ENCODE measurements around the gene DSCAM.

The DSCAM gene

GRCh38 chr21:40796464-40796863 lies 50.5 kb downstream of the DSCAM start:
- TF ChIP-seq GABPA (IDR thresholded peaks at IDR 0.05; ENCODE audit: low read depth) (no peak), CTCF (IDR thresholded peaks at IDR 0.05; ENCODE audit: insufficient read depth, low read length) (no peak), REST (IDR thresholded peaks at IDR 0.05; ENCODE audit: insufficient replicate concordance, low read depth) (no peak), POLR2AphosphoS5 (IDR thresholded peaks at IDR 0.05; ENCODE audit: low read depth) (no peak), SPI1 (IDR thresholded peaks at IDR 0.05; ENCODE audit: borderline replicate concordance, low read depth) (no peak)
- no peak for DNase-seq (ENCODE audit: low read depth in 1 of 2, low spot score in 1 of 2)
- H3K4me3 ChIP-seq (replicated peaks; ENCODE audit: insufficient read depth, low read length), result no peak overlapping the region
- no peaks in the 10 kb centered on the region for H3K27me3 ChIP-seq (ENCODE audit: insufficient read depth, poor library complexity, severe bottlenecking)
- H3K27ac ChIP-seq (replicated peaks), result no peak overlapping the region

GRCh38 chr21:40795313-40795712 lies 51.6 kb downstream of the DSCAM start:
- Histone ChIP-seq H3K27ac (replicated peaks) (no peak overlapping the region), H3K27me3 (ENCODE audit: insufficient read depth, poor library complexity, severe bottlenecking) (no peaks in the 10 kb centered on the region), H3K4me3 (replicated peaks; ENCODE audit: insufficient read depth, low read length) (no peak overlapping the region)
- DNase-seq (ENCODE audit: low read depth in 1 of 2, low spot score in 1 of 2), result no peak
- no peak for TF ChIP-seq POLR2AphosphoS5 (IDR thresholded peaks at IDR 0.05; ENCODE audit: low read depth)
- no peak for TF ChIP-seq SPI1 (IDR thresholded peaks at IDR 0.05; ENCODE audit: borderline replicate concordance, low read depth)
- no peak for TF ChIP-seq GABPA (IDR thresholded peaks at IDR 0.05; ENCODE audit: low read depth)
- no peak for TF ChIP-seq CTCF (IDR thresholded peaks at IDR 0.05; ENCODE audit: insufficient read depth, low read length)
- no peak for TF ChIP-seq REST (IDR thresholded peaks at IDR 0.05; ENCODE audit: insufficient replicate concordance, low read depth)

GRCh38 chr21:40792691-40793456 lies 54.1 kb downstream of the DSCAM start:
- TF ChIP-seq GABPA (IDR thresholded peaks at IDR 0.05; ENCODE audit: low read depth), result no peak
- DNase-seq (ENCODE audit: low read depth in 1 of 2, low spot score in 1 of 2), result no peak
- Histone ChIP-seq H3K27me3 (ENCODE audit: insufficient read depth, poor library complexity, severe bottlenecking) (no peaks in the 10 kb centered on the region), H3K4me3 (replicated peaks; ENCODE audit: insufficient read depth, low read length) (no peak overlapping the region), H3K27ac (replicated peaks) (no peak overlapping the region)

- TF ChIP-seq SPI1 (IDR thresholded peaks at IDR 0.05; ENCODE audit: borderline replicate concordance, low read depth), result no peak
- TF ChIP-seq POLR2AphosphoS5 (IDR thresholded peaks at IDR 0.05; ENCODE audit: low read depth), result no peak
- TF ChIP-seq GABPA (IDR thresholded peaks at IDR 0.05; ENCODE audit: low read depth), result no peak
- no peak for TF ChIP-seq CTCF (IDR thresholded peaks at IDR 0.05; ENCODE audit: insufficient read depth, low read length)
- TF ChIP-seq REST (IDR thresholded peaks at IDR 0.05; ENCODE audit: insufficient replicate concordance, low read depth), result no peak
Observed at GRCh38 chr21:40788635-40789034, 58.3 kb downstream of the DSCAM start.

More at GRCh38 chr21:40788635-40789034, 58.3 kb downstream of the DSCAM start:
- DNase-seq (ENCODE audit: low read depth in 1 of 2, low spot score in 1 of 2), result no peak
- Histone ChIP-seq H3K27me3 (ENCODE audit: insufficient read depth, poor library complexity, severe bottlenecking) (no peaks in the 10 kb centered on the region), H3K27ac (replicated peaks) (no peak overlapping the region), H3K4me3 (replicated peaks; ENCODE audit: insufficient read depth, low read length) (no peak overlapping the region)
